ENCODE results near the gene ANXA9. TPM values are rescaled to one million over a fixed set of nuclear protein-coding genes. Genes with fewer than 3 reads are reported as not detected.

Gene ANXA9
- total RNA-seq, 6 experiments from 2014 or later = 0.28 to 0.55 (median 0.46) TPM

- Mint-ChIP-seq H3K27ac (peak overlapping the region; percentile 73), H3K27me3 (ENCODE audit: insufficient read depth) (peaks cover 5% of the 10 kb centered on the region; the same call in 1 of the 2 replicates), H3K4me3 (peak overlapping the region; percentile 91), H3K4me1 (ENCODE audit: low read depth) (peaks cover 41% of the 10 kb centered on the region), H3K9me3 (no peaks in the 10 kb centered on the region), H3K36me3 (ENCODE audit: low read depth) (peaks cover 19% of the 10 kb centered on the region)
- TF ChIP-seq CTCF (IDR thresholded peaks at IDR 0.05) = peak; percentile 61
- DNase-seq = no peak
Observed at GRCh38 chr1:150971583-150972416, 10.3 kb upstream of the ANXA9 start.

- peak; percentile 19; the same call in 1 of the 2 replicates for TF ChIP-seq CTCF (IDR thresholded peaks at IDR 0.05)
- no peaks in the 10 kb centered on the region for H3K9me3 Mint-ChIP-seq
Observed at GRCh38 chr1:150972417-150972940, 9.6 kb upstream of the ANXA9 start.

GRCh38 chr1:150973258-150973835 is 8.7 kb upstream of the ANXA9 start:
- H3K36me3 Mint-ChIP-seq (ENCODE audit: low read depth) = peaks cover 4% of the 10 kb centered on the region; the same call in 1 of the 2 replicates
- peak overlapping the region; percentile 91 for H3K4me3 Mint-ChIP-seq
- H3K9me3 Mint-ChIP-seq = no peaks in the 10 kb centered on the region
- H3K27ac Mint-ChIP-seq = peak overlapping the region; percentile 73
- H3K4me1 Mint-ChIP-seq (ENCODE audit: low read depth) = peaks cover 55% of the 10 kb centered on the region
- TF ChIP-seq CTCF (IDR thresholded peaks at IDR 0.05) = no peak
- H3K27me3 Mint-ChIP-seq (ENCODE audit: insufficient read depth) = peaks cover 5% of the 10 kb centered on the region; the same call in 1 of the 2 replicates
- DNase-seq = no peak

More at GRCh38 chr1:150972417-150972940, 9.6 kb upstream of the ANXA9 start:
- peaks cover 48% of the 10 kb centered on the region for H3K4me1 Mint-ChIP-seq (ENCODE audit: low read depth)
- H3K27ac Mint-ChIP-seq = peak overlapping the region; percentile 73
- DNase-seq = no peak
- peaks cover 5% of the 10 kb centered on the region; the same call in 1 of the 2 replicates for H3K27me3 Mint-ChIP-seq (ENCODE audit: insufficient read depth)
- H3K4me3 Mint-ChIP-seq = peak overlapping the region; percentile 91
- peaks cover 12% of the 10 kb centered on the region for H3K36me3 Mint-ChIP-seq (ENCODE audit: low read depth)

- DNase-seq = no peak
- no peaks in the 10 kb centered on the region for H3K9me3 Mint-ChIP-seq
- peaks cover under 1% of the 10 kb centered on the region; the same call in 1 of the 2 replicates for H3K36me3 Mint-ChIP-seq (ENCODE audit: low read depth)
- H3K4me3 Mint-ChIP-seq = peak overlapping the region; percentile 91
- H3K27me3 Mint-ChIP-seq (ENCODE audit: insufficient read depth) = peaks cover 5% of the 10 kb centered on the region; the same call in 1 of the 2 replicates
- peak overlapping the region; percentile 73 for H3K27ac Mint-ChIP-seq
- H3K4me1 Mint-ChIP-seq (ENCODE audit: low read depth) = peaks cover 58% of the 10 kb centered on the region
- no peak for TF ChIP-seq CTCF (IDR thresholded peaks at IDR 0.05)
Observed at GRCh38 chr1:150973836-150974579, 8.1 kb upstream of the ANXA9 start.
